Astrocyte of the spinal cord (primary cell): ENCODE data around the gene FLNC.

Source experiments
- DNase-seq: peaks from one replicate; pipeline ENCODE4 v3.0.0; 2011; ENCODE audit warnings: low read depth, low spot score
- H3K4me3 ChIP-seq: 2 replicates; pipeline ENCODE4 v1.5.1; 2011; ENCODE audit warnings: low read depth, mild to moderate bottlenecking, low read length, moderate library complexity
- CTCF ChIP-seq: IDR thresholded peaks from 2 replicates; pipeline ENCODE4 v1.5.1; 2012; ENCODE audit warnings: low read depth, mild to moderate bottlenecking, low read length, inconsistent platforms
- in situ Hi-C: cut with HindIII; loops from 2 replicates; pipeline ENCODE4 v1.10.0; 2017; ENCODE audit warnings: low sequenced_read_pairs

Gene FLNC

GRCh38 chr7:128831178-128831993, 1.2 kb downstream of the FLNC start:
- TF ChIP-seq CTCF, result no peak
- in situ Hi-C loops, result no loop called here
- peak overlapping the region; percentile 90 for H3K4me3 ChIP-seq
- DNase-seq, result peak; percentile 87

- TF ChIP-seq CTCF, result no peak
These were observed 2.0 kb downstream of the FLNC start for GRCh38 chr7:128831994-128832879.

GRCh38 chr7:128832880-128833147, 2.6 kb downstream of the FLNC start:
- no peak for TF ChIP-seq CTCF
- peak overlapping the region; percentile 90 for H3K4me3 ChIP-seq
- in situ Hi-C loops, result no loop called here
- DNase-seq, result no peak

More at GRCh38 chr7:128831994-128832879, 2.0 kb downstream of the FLNC start:
- H3K4me3 ChIP-seq, result peak overlapping the region; percentile 90
- peak; percentile 72 for DNase-seq
- in situ Hi-C loops, result no loop called here

- in situ Hi-C loops, result no loop called here
- peak overlapping the region; percentile 90 for H3K4me3 ChIP-seq
- TF ChIP-seq CTCF, result no peak
- DNase-seq, result peak; percentile 95
These were observed 3.1 kb downstream of the FLNC start for GRCh38 chr7:128833148-128833945.

GRCh38 chr7:128833946-128834325, 3.7 kb downstream of the FLNC start:
- in situ Hi-C loops, result no loop called here
- H3K4me3 ChIP-seq, result peak overlapping the region; percentile 90
- DNase-seq, result no peak
- TF ChIP-seq CTCF, result no peak

- DNase-seq, result no peak
- no peak for TF ChIP-seq CTCF
- no peak overlapping the region for H3K4me3 ChIP-seq
- in situ Hi-C loops, result no loop called here
These were observed 5.1 kb downstream of the FLNC start for GRCh38 chr7:128835231-128835751.
